ENCODE results near the gene THTPA.

The THTPA gene

GRCh38 chr14:23551266-23552028 is 4.6 kb upstream of the THTPA start, which contains the start of gene ZFHX2:
Gene ZFHX2 (minus strand): TSS chr14:23551765. CDS start chr14:23535325, 16,440 bp downstream.
- peak; percentile 79 for DNase-seq

DNA sequence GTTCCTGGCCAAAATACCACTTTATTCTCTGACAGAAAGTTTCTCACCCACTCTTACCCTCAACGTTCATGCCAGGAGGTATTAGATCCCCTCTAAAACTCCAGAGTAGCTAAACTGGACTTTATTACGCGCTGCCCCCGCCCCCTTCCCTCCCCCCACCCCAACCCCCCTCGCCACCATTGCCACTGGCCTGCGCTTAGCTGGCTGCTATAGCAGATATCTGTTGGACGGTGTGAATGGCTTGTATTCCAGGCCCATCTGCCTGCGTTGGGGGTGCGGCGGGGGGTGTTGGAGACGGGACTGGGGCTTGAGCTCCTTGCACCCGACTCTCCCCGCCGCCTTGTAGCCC is 564 bp upstream of the THTPA start:
- no peak for DNase-seq

DNA sequence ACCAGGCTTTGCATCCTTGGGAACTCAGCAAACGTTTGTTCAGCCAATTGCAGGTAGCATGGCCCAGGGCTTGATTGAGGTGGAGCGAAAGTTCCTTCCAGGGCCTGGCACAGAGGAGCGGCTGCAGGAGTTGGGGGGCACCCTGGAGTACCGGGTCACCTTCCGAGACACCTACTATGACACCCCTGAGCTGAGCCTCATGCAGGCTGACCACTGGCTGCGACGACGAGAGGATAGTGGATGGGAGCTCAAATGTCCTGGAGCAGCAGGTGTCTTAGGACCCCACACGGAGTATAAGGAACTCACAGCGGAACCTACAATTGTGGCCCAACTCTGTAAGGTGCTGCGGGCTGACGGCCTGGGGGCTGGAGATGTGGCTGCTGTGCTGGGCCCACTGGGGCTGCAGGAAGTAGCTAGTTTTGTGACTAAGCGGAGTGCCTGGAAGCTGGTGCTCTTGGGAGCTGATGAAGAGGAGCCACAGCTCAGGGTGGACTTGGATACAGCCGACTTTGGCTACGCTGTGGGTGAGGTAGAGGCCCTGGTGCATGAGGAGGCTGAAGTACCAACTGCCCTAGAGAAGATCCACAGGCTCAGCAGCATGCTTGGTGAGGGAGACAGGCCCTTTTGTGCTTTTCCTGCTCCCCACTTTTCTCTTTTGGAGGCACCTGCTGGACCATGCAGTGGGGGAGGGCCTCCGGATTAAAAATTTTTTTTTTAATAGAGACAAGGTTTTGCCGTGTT is 799 bp downstream of the THTPA start:
- DNase-seq = no peak

GRCh38 chr14:23557521-23557920 is 1.4 kb downstream of the THTPA start:
- DNase-seq = no peak

GRCh38 chr14:23557946-23558345 is 1.9 kb downstream of the THTPA start:
- no peak for DNase-seq

DNA sequence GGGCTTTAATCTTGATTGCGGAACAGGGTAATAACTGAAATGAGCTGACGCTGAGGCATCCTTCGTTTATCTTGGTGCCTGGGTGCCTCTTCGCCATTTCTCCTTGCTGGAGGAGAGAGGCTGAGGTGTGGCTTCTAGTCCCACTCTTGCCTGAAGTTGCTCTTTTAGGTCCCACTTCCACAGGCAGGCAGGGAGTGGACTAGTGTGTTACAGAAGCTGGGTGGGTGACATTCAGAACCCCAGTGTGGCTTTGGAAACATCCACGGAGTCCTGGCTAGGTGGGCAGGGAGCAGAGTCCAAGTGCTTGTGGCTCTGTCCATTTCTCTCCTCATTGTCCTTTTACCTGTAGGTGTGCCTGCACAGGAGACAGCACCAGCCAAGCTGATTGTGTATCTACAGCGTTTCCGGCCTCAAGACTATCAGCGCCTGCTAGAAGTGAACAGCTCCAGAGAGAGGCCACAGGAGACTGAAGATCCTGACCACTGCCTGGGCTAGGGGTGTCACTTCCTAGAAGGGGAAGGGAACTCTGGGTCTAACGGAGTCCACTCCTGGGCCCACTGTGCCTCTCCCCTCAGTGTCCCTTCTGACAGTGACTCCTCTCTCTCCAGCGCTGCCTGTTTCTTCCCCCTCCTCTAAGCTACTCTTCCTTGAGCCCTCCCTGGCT is 2.4 kb downstream of the THTPA start:
- no peak for DNase-seq

DNA sequence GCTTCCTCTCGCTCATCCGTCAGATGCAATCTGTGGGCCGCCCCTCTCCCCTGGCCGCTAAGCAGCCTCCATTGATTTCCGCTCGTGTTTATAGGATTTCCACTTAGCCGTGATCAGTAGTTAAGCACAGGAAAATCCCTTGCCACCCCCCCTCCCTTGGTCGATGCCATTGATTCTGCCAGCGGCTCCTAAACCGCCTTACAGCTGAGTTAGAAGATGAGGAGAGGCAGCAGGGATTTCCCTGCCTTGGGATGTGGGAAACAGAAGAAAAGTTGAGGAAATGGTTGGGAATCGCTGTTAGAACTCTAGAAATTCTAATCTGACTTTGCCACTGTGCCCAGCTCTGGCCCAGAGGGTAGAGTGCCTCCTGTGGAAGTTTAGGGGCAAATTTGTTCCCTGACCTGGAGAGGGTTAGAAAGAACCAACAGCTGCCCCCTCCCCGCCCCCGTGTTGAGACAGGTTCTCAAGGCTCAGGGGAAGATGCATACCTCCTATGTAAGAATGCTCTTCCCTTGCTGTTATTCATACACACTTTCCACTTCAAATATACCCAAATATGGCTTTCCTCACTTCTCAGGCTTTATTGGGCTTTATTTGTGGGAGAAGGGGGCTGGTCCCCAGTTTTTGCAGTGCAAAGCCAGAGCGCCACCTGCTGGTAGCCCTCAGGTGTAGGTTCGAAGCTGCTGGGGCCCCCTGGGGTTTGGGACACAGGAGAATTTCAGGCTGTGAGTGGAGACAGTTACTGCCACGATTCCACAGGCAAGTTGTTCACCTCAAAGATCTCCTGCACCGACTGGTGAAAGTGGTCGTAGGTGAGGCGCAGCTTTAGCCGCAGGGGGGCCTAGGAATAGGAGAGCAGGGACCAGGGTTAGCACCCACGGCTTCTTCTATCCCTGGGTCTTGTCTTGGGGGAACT is 3.2 kb downstream of the THTPA start:
- peak; percentile 71 for DNase-seq

DNA sequence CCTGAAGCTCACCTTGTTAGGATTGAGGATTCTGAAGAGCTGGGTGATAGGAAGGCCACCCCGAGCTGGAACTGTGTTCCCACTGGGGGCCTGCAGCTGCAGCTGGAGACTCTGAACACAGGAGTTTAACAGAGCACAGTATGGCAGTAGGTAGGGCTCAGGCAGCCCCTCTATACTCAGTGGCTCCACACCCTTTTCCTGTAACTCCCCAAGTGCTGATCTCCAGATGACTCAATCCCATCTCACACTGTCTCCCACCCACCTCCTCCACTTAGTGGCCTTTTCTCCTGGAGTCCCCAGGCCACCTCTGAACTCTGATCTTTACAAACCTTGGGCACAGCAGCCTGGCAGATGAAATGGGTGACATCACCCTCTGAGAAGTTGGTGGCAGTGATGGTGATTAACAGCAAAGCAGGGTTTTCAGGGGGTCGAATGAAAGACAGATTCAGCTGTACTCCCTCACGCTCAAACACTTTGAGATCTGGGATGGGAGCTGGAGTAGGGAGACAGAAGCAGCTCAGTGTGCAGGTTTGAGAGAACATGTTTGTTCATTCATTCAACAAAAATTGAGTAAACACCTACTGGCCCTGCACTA is 4.0 kb downstream of the THTPA start:
- no peak for DNase-seq

DNA sequence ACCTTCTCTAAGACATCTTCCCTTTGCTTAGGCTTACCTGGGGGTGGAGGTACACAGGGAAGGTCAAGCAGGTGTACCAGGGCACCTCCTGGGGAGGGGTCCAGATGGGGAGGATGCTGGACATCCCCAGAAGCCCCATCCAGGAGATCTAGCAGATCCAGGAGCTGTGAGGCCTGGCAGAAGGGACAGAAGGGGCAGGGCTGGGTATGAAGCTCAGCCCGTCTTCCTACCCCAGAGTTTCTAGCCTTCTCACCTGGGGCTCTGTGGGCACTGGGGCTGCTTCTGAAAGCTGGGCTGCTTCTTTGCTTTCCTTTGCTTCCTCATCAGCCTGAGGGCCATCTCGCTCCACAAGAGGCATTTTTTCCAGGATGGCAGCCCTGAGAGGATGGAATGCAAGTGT is 5.2 kb downstream of the THTPA start:
- no peak for DNase-seq

DNA sequence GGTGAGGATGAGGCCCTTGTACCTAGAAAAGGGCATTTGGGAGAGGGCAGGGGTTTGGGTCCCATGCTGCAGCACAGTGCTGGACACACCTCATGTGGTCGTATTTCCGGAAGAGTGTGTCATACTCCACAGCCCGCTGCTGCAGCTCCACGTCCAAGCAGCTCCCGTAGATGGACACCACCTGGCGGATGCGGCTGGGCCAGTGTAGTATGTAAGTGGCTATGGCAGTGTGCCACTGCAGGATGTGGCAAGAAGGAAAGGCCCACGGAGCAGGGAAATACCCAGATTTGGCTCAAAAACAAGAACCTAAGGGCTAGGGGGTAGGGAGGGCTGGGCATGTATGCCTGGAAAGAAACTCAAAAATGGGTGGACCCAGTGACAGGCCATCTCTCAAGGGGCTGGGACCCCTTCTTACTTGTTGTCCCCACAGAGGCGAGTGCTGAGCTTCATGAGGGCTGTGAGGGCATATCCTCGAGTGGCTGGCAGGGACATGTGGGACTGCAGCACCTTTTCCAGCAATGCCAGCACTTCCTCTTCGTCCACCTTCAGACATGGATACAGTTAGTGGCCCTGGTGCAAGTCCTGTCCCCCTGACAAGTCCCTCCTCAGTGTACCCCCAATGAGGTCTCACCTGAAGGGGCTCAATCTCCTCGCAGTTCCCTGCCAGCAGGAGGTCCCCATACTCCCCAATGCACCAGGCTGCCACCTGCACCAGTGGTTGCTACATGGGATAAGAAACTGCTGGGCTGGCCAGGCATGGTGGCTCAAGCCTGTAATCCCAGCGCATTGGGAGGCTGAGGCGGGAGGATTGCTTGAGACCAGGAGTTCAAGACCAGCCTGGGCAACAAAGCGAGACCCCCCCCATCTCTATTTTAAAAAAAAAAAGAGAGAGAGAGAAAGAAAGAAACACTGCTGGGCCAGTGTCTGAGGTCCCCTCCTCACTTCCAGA is 6.1 kb downstream of the THTPA start:
- DNase-seq = no peak

DNA sequence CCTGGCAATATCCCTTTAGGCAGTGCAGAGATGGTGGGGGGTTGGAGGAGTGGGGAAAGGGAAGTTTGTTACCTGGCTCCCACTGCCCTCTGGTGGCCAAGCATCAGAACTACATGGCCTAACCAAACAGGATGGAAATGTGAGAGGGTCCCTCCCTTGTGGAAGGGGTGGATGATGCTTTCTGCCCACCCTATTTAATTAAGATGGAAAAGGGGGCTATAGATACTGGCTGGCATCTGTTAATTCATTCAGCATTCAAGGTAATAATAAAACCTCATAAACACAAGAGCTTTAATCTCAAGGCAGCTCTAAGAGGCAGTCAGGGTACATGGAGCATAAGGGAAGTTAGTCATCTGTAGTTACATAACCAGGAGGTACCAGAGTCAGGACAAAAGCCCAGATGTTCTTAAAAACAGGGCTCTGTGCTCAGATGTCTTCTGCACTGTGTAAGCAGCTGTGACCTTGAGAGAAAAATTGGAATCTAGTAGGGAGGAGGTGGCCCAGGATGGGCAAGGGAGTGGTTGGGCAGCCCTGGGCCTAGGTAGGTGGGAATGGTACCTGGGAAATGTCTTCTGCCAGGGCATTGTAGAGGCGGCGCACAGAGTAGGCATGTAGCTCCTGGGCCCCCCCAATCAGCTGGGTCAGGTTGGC is 6.9 kb downstream of the THTPA start:
- DNase-seq = peak; percentile 69

- no peak for DNase-seq
Observed at GRCh38 chr14:23563473-23564180, 7.6 kb downstream of the THTPA start.

- DNase-seq = no peak
Observed at GRCh38 chr14:23564181-23564812, 8.2 kb downstream of the THTPA start.

- DNase-seq = no peak
Observed at GRCh38 chr14:23564876-23565275, 8.8 kb downstream of the THTPA start.

GRCh38 chr14:23565626-23566025 is 9.6 kb downstream of the THTPA start:
- no peak for DNase-seq

DNA sequence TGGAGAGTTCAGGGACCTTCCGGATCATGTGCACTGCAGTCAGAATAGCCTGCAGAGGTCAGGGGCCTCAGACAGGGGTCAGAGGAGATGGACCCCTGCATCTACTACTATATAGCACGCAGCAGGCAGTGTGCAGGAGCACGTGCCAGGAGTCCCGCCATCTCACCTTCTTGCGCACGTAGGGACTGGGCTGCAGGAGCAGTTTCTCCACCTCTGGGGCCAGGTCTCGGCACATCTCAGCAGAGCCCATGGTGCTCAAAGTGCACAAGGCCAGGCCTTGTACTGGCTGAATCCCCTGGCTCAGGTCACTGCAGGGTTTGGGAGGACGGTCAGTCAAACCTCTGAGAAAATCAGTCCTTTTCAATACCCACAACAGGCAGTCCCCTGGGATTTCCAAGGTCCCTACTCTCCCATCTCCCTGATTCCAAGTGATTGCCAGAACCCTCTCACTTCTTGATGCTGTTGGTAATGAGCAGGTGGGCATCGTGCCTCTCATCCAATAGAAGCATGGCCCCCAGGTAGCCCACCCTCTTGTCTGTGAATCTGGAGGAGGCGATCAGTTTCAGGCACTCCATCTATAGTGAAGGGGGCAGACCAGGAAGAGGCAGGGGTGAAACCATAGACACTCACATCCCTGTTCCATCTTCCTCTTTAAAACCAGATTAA is 10.2 kb downstream of the THTPA start:
- DNase-seq = no peak

- DNase-seq = no peak
Observed at GRCh38 chr14:23566778-23567185, 10.7 kb downstream of the THTPA start.

- peak; percentile 87 for DNase-seq
Observed at GRCh38 chr14:23567186-23568020, 11.3 kb downstream of the THTPA start, which contains the start of gene AP1G2. Gene AP1G2 (minus strand): TSS chr14:23567791. CDS start chr14:23567314, 477 bp downstream.
